ENCODE data around the gene P3H2.

P3H2 gene

GRCh38 chr3:190055773-190056172 lies 64.9 kb downstream of the P3H2 start:
- DNase-seq (ENCODE audit: low spot score): no peak

DNA sequence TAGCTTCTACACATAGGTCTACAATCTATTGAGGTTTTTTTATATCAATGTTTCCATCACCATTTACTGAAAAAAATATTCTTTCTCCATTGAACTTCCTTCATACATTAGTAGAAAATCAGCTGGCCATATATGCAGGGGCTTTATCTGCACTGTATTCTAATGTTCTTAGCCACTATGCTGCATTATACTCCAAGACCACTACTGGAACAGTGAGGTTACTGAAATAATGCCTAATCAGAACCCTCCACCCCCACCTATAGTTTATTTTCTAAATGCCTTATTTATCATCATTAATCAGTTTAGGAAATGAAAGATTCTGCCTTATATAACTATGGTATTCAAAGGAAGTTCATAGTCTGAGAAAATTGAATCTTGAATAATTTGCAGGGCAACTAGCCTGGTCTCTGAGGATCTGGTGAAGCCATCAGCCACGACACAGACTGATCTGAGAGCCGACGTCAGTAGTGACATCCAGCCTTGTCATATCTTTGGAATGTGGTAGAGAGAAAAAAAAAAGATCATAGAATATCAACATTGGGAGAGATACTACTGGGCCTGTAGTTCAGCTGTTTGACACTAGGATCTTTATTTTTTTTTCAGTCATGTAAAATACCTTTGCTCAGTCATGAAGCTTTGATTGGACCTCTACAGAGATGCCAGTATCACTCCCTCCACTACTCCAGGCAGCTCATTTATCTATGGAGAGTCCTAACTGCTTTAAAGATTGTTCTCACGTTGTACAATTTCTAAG lies 66.6 kb downstream of the P3H2 start:
- DNase-seq (ENCODE audit: low spot score): no peak

DNA sequence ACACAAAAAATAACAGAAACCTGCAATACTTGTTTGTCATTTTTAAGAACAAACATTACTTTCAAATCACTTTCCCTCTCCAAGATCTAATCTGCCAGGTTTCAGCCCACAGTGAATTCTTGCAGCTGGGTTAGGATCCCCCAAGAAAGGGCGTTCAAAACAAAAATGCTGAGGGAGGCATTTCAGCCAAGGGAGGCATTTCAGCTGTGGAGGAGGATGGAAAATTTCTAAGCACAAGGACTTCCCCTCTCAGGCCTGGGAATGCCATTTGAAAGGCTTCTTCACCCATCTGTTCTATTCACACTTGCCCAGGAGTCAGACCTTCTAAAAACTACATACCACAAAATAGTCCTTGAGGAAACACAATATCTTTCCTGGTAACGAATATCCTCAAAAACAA lies 69.1 kb downstream of the P3H2 start:
- no peak for DNase-seq (ENCODE audit: low spot score)

GRCh38 chr3:190048932-190049441 lies 71.7 kb downstream of the P3H2 start:
- DNase-seq (ENCODE audit: low spot score): no peak

DNA sequence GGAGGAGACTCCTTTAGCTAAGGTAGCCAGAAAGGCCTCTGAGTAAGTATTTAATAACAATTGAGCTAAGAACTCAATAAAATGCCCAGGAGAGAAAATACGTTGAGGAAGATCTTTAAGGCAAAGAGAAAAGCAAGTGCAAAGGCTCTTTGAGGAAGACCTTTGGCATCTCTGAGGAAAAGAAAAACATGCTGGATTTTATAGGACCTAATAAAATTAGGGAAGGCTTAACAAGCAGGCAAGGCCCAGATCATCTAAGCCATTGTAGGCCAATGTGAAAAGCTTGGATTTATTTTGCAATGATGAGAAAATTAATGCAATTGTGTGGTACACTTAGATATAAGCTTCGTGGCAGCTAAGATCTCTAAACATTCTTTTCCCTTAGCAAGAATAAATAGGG lies 75.7 kb downstream of the P3H2 start:
- no peak for DNase-seq (ENCODE audit: low spot score)

DNA sequence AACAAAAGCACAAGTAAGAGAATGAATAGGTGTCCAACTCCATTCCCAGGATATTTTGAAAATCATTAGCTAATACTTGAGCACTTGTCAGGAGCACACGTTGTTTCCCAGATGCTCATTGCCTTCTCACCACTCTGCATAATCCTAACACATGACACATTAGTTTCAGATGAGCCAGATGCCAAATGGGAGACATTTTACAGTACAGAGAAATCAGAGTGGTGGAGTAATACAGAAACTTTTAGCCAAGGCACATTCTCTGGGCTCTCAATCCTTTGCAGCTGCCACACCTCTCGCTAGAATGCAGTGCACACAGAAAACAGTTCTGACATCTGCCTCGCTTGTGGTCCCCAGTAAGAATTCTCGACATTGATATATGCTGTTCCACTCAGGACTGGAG lies 76.6 kb downstream of the P3H2 start:
- DNase-seq (ENCODE audit: low spot score): no peak

- DNase-seq (ENCODE audit: low spot score): no peak
Observed at GRCh38 chr3:190043741-190044140, 77.0 kb downstream of the P3H2 start.

DNA sequence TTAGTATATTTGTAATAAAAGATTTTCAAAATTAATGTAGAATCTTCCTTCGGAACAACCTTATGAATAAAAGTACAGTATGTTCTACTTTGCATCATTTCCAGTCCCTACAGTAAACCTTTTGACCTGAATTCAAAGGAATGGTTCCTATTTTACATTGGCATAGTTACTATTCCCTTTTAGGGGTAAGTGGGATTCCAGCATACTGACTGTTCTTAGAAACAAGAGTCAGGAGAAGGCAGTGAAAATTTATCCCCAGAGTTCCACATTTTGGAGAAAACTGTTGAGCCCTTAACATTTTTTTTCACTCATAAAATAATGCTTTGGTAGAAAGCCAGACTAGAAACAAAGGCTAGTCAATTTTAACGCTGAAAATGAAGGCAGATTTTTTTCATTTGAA lies 78.1 kb downstream of the P3H2 start:
- no peak for DNase-seq (ENCODE audit: low spot score)

DNA sequence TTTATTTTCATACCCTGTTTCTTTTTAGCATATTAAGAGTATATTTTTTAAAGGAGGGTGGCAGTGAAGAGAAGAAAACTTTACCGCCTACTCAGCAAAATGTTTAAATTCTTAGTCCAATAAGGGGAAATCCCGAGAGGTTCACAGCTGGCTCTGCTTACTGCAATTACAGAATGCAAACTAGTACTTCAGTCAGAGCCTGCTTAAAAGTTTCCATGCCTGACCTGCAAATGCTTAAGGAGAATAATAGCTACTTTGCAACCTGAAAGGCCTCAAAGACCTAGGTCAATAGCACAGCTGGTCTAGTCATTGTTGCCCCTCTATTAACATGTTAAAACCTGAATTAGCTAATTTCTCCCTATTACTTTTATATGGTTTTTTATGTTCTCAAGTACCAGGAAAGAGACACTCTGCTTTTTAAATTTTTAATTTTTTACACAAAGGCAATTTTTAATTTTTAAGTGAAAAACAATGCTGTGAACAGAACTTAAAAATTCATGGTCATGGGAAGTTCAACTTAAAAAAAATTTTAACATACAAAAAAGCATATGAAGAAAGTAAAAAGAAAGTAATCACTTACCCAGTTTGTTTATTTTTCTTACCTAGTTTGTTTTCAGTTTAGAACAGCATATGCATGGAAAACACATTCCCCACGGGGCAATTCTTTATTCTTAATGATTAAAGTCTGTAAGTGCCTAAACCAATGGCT lies 79.2 kb downstream of the P3H2 start:
- DNase-seq (ENCODE audit: low spot score): no peak

- DNase-seq (ENCODE audit: low spot score): no peak
Observed at GRCh38 chr3:190040145-190040544, 80.6 kb downstream of the P3H2 start.

DNA sequence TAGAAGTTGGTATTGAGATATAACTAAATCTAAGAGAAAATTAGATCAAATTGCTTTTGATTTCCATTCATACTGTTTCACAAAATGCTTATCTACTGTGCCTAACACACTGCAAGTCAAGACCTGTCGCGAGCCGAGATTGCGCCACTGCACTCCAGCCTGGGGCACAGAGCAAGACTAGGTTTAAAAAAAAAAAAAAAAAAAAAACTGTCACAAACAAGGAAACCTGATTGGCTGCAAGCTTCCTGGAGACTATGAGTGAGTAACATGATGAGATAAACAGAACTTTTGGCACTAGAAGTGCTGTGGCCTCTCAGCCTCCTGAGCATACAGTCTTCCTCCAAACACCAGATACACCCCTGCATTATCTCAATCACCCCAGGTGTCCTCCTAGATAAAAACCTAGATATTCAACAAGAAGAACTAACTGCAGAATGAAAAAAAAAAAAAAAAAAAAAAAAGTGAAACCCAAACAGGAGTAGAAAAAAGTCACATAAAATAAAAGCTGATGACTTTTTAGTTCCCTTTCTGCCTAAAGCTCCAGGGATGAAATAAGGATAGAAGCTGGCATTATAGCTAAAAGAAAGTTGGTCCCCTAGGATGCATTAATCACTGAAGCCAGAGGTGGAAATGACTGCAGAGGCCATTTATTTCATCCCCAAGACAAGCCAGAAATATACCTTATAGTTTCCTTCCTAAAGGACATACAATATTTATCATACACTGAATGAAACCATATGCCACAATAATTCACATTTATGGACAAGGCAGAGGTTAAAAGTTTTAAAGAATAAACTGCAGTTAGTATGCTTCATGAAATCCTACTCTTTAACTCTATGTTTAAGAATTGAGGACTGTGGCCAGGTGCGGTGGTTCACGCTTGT lies 82.4 kb downstream of the P3H2 start:
- DNase-seq (ENCODE audit: low spot score): no peak

DNA sequence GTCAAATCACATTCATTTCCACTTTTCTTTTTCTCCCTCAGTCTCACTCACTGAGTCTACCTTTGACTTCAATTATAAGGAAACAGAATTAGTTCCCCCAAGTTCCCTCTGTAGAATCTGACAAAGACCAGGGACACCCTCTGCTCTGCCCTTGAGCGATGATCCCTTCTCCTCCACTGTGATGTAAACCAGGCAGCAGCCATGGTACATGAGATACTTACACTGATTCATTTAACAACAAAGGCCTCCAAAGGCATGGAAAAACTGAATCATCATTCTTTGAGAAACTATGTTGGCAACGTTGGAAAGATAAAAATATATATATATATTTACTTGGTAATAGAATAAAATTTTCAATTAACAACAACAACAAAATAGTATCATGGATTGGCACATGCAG lies 84.1 kb downstream of the P3H2 start:
- no peak for DNase-seq (ENCODE audit: low spot score)

DNA sequence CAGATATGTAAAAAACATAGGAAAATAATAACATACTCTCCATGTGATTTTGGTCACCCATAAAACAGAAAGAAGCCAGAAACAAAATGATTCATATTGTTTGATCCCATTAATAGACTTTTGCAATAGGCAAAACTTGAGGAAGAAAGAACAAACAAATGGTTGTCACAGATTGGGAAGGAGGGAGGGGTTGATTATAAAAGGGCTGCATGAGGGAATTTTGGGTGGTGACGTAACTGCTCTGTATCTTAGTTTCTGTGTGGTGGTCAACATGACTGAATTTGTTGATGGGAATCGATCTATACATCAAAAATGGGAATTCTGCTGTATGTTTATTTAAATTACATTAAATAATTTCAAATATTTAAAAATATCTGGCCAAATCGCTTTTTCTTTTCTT lies 86.3 kb downstream of the P3H2 start:
- DNase-seq (ENCODE audit: low spot score): no peak

DNA sequence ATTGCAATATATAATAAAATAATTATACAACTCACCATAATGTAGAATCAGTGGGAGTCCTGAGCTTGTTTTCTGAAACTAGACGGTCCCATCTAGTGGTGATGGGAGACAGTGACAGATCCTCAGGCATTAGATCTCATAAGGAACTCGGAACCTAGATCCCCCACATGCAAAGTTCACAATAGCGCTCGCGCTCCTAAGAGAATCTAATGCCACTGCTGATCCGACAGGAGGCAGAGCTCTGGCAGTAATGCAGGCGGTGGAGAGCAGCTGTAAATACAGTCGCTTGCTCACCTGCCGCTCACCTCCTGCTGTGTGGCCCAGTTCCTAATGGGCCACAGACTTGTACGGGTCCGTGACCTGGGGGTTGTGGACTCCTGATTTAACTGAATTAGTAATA lies 87.8 kb downstream of the P3H2 start:
- DNase-seq (ENCODE audit: low spot score): no peak

DNA sequence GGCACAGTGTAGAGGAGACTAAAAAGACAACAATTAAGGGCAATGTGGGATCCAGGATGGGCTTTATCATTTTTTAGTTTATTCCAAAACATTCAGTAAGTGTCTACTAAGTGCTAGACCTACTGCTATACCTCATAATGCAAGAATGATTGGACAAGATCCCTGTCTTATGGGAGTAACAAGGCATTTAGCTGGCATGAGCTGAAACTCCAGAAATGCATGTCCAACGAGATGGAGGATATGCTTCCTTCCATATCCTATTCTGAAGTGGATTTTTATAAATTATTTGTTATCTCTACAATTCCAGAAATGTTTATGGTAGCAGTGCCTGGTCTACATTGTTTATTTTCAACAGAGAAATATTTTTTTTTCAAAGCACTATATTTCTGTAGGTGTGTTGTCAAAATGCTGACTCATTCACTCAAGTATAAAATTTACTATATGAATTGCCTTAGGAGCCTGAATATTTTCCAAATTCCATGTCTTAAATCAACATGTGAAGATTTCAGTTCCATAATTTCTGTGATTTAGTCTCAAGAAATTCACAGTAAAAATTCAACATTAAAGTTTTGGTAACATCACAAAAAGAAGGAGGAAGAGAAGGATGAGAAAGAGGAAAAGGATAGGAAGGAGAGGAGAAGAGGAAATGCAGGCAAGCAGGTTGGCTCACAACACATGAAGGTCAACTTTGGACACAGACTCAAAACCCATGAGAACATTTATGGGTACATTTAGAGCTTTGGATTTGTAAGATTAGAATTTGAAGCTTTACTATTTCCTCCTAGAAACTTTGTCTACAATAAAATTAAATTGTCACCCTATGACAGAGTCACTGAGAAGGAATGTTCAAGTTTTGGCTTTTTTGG lies 88.6 kb downstream of the P3H2 start:
- DNase-seq (ENCODE audit: low spot score): no peak

- no peak for DNase-seq (ENCODE audit: low spot score)
Observed at GRCh38 chr3:190027116-190027515, 93.6 kb downstream of the P3H2 start.

- no peak for DNase-seq (ENCODE audit: low spot score)
Observed at GRCh38 chr3:190026154-190026553, 94.5 kb downstream of the P3H2 start.

DNA sequence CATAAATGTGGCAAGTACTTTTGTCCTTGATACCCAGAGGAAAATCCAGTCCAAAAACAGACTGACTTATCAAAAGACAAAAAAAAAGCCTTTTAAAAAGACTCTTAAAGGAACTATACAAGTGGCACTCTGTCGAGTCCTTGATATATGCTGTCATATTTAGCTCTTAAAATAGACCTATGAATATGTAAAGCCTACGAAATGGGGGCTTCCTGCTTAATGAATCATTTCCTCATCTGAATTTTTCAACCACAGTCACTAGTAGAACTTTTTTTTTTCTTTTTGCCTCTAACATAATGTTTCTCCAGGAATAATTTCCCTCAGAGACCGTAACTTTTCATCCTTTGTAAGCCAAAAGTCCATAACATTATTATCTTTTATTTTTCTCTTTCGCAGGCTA lies 95.8 kb downstream of the P3H2 start:
- no peak for DNase-seq (ENCODE audit: low spot score)

DNA sequence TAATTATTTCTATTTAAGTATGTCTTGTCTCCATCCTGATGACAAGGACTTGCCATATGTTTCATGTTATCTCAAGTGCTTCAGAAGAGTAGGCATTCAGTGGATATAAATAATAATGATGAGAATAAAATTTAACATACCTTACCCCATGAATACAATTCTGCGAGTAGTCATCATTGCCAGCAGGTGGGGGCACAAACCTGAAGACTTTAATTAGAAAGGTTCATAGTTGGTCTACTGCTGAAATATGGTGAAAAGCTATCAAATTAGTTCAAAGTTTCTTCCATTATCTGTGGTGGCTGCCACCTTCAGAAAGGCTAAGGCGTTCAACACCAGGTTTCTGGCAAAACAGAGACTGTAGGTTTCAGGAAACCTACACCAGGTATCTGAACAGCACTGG lies 100.9 kb downstream of the P3H2 start:
- no peak for DNase-seq (ENCODE audit: low spot score)

GRCh38 chr3:190019006-190019405 lies 101.7 kb downstream of the P3H2 start:
- DNase-seq (ENCODE audit: low spot score): no peak

- DNase-seq (ENCODE audit: low spot score): no peak
Observed at GRCh38 chr3:190018460-190018859, 102.2 kb downstream of the P3H2 start.
